HEK293 (cell line): ENCODE measurements around the gene NOL7.
A peak's percentile ranks its signal among the peaks of the same experiment; 100 is the strongest.

Source experiments
- CTCF ChIA-PET: fragments of 350-600 bp; formaldehyde crosslinking; extraction: SDS; loops from one replicate; lab custom pipeline; 2021; ENCODE audit warnings: antibody characterized with exemption; lab: Yijun Ruan, JAX
- POLR2A ChIA-PET: fragments of 300-600 bp; formaldehyde crosslinking; extraction: SDS; loops from one replicate; lab custom pipeline; 2020; ENCODE audit warnings: antibody characterized with exemption, inconsistent platforms; lab: Yijun Ruan, JAX
- H3K27ac ChIP-seq: fragments of 200-500 bp; sonication (Bioruptor generic); 2 replicates; pipeline ENCODE4 v1.5.1; 2014; ENCODE audit warnings: low read depth, low read length, control low read depth, inconsistent platforms; ENCODE audit errors: extremely low read depth
- H3K36me3 ChIP-seq, 2 experiments: fragments of 200-500 bp in 1 of 2; sonication (Bioruptor generic) in 1 of 2; 1 replicate in 1 of 2; 2 replicates in 1 of 2; pipeline ENCODE4 v1.5.1; 2014 to 2017; ENCODE audit warnings: inconsistent platforms in 2 of 2, low read length in 2 of 2; ENCODE audit not compliant: control insufficient read depth in 2 of 2, insufficient read depth in 1 of 2
- H3K4me1 ChIP-seq: fragments of 200-500 bp; sonication (Bioruptor generic); 2 replicates; pipeline ENCODE4 v1.5.1; 2014; ENCODE audit warnings: mild to moderate bottlenecking, low read length, inconsistent platforms; ENCODE audit not compliant: control insufficient read depth, insufficient read depth
- H3K4me3 ChIP-seq: 2 replicates; pipeline ENCODE4 v1.5.1; 2011; ENCODE audit warnings: low read depth, mild to moderate bottlenecking, control low read depth, low read length, moderate library complexity
- H3K9me3 ChIP-seq: fragments of 200-500 bp; sonication (Bioruptor generic); 2 replicates; pipeline ENCODE4 v1.5.1; 2014; ENCODE audit warnings: low read depth, low read length, inconsistent platforms; ENCODE audit not compliant: control insufficient read depth, insufficient read depth
- ELK4 ChIP-seq: IDR thresholded peaks from 2 replicates; pipeline ENCODE4 v1.6.1; 2011; ENCODE audit warnings: mild to moderate bottlenecking, low read depth, low read length, borderline replicate concordance
- ZBTB20 ChIP-seq: fragments of 450-650 bp; formaldehyde crosslinking; IDR thresholded peaks from 2 replicates; pipeline ENCODE4 v1.5.1; 2016; ENCODE audit warnings: missing biosample characterization, missing genetic modification characterization
- ZFHX2 ChIP-seq: fragments of 450-650 bp; formaldehyde crosslinking; conservative IDR thresholded peaks from 2 replicates; pipeline ENCODE4 v1.5.1; 2016; ENCODE audit warnings: missing biosample characterization, missing genetic modification characterization
- ZNF114 ChIP-seq: fragments of 450-650 bp; formaldehyde crosslinking; IDR thresholded peaks from 2 replicates; pipeline ENCODE4 v1.5.0; 2017; ENCODE audit warnings: missing biosample characterization, missing genetic modification characterization
- ZNF133 ChIP-seq: fragments of 450-650 bp; formaldehyde crosslinking; IDR thresholded peaks from 2 replicates; pipeline ENCODE4 v1.5.1; 2016; ENCODE audit warnings: missing biosample characterization, missing genetic modification characterization
- ZNF2 ChIP-seq: fragments of 450-650 bp; formaldehyde crosslinking; IDR thresholded peaks from 2 replicates; pipeline ENCODE4 v1.5.1; 2016; ENCODE audit warnings: missing biosample characterization, missing genetic modification characterization
- ZNF214 ChIP-seq: fragments of 450-650 bp; formaldehyde crosslinking; IDR thresholded peaks from 2 replicates; pipeline ENCODE4 v1.5.1; 2017; ENCODE audit warnings: missing biosample characterization, mild to moderate bottlenecking, missing genetic modification characterization, borderline replicate concordance
- ZNF239 ChIP-seq: fragments of 450-650 bp; formaldehyde crosslinking; IDR thresholded peaks from 2 replicates; pipeline ENCODE4 v1.5.1; 2016; ENCODE audit warnings: missing biosample characterization, missing genetic modification characterization
- ZNF549 ChIP-seq: fragments of 450-650 bp; IDR thresholded peaks from 2 replicates; pipeline ENCODE4 v1.5.1; 2018; ENCODE audit warnings: missing biosample characterization, missing genetic modification characterization, mild to moderate bottlenecking, inconsistent platforms, moderate library complexity
- ZNF555 ChIP-seq: fragments of 450-650 bp; formaldehyde crosslinking; conservative IDR thresholded peaks from 2 replicates; pipeline ENCODE4 v1.5.1; 2017; ENCODE audit warnings: missing biosample characterization, mild to moderate bottlenecking, missing genetic modification characterization, inconsistent platforms
- ZNF658 ChIP-seq: fragments of 450-650 bp; formaldehyde crosslinking; IDR thresholded peaks from 2 replicates; pipeline ENCODE4; 2016; ENCODE audit warnings: missing biosample characterization, missing genetic modification characterization
- ZNF830 ChIP-seq: fragments of 450-650 bp; IDR thresholded peaks from 2 replicates; pipeline ENCODE4 v1.5.0; 2018; ENCODE audit warnings: missing biosample characterization, missing genetic modification characterization, low read depth, mild to moderate bottlenecking, moderate library complexity
- ZSCAN18 ChIP-seq: fragments of 450-650 bp; formaldehyde crosslinking; IDR thresholded peaks from 2 replicates; pipeline ENCODE4 v1.5.1; 2016; ENCODE audit warnings: missing biosample characterization, missing genetic modification characterization
- ZSCAN4 ChIP-seq: fragments of 450-650 bp; formaldehyde crosslinking; IDR thresholded peaks from 2 replicates; pipeline ENCODE4 v1.5.1; 2017; ENCODE audit warnings: missing biosample characterization, missing genetic modification characterization

NOL7 gene

GRCh38 chr6:13589801-13590200, 25.3 kb upstream of the NOL7 start:
- H3K9me3 ChIP-seq = no peaks in the 10 kb centered on the region
- H3K36me3 ChIP-seq = peaks cover 8 to 64% of the 10 kb centered on the region in 2 experiments; a peak in 2 of 3 replicates
- H3K27ac ChIP-seq = no peak overlapping the region
- ChIA-PET CTCF (interaction anchor here (0.7 kb wide), 1 partner anchor 14 kb away, joined by 3 read pairs; no protein-coding TSS in a partner anchor), POLR2A (interaction anchor here (1.6 kb wide), 1 partner anchor 15 kb away, joined by 5 read pairs; the partner anchor contains the start of gene SIRT5)
- no peaks in the 10 kb centered on the region for H3K4me1 ChIP-seq
- no peak for TF ChIP-seq ZNF555
- no peak overlapping the region for H3K4me3 ChIP-seq

- no peak overlapping the region for H3K4me3 ChIP-seq
- ChIA-PET POLR2A (no interaction called here), CTCF (interaction anchor here (0.6 to 0.9 kb wide), 3 partner anchors 16 to 79 kb away, joined by 3 to 5 read pairs (median 3); no protein-coding TSS in a partner anchor)
- H3K36me3 ChIP-seq = peaks cover 10 to 69% of the 10 kb centered on the region in 2 experiments; a peak in 2 of 3 replicates
- no peaks in the 10 kb centered on the region for H3K4me1 ChIP-seq
- no peak overlapping the region for H3K27ac ChIP-seq
- peak; percentile 25; the same call in 1 of the 2 replicates for TF ChIP-seq ZFHX2
- peak; percentile 48 for TF ChIP-seq ZSCAN4 (tag by site-specific recombination)
- peak; percentile 15 for TF ChIP-seq ZNF2 (tag by site-specific recombination)
- TF ChIP-seq ZNF114 (tag by site-specific recombination) = 0 out of 2 replicates have a peak, but pooled peaks have one; percentile 37
- TF ChIP-seq ZNF133 (tag by site-specific recombination) = peak; percentile 12; the same call in 1 of the 2 replicates
- 0 out of 2 replicates have a peak, but pooled peaks have one; percentile 12 for TF ChIP-seq ZBTB20 (tag by site-specific recombination)
- 0 out of 2 replicates have a peak, but pooled peaks have one; percentile 45 for TF ChIP-seq ZNF239
- TF ChIP-seq ELK4 = no peak
- TF ChIP-seq ZNF549 (tag by site-specific recombination) = no peak
- H3K9me3 ChIP-seq = no peaks in the 10 kb centered on the region
These were observed 24.5 kb upstream of the NOL7 start for GRCh38 chr6:13590574-13591153.

- TF ChIP-seq ZNF214 (tag by site-specific recombination) (no peak), ZNF658 (tag by site-specific recombination) (no peak), ZSCAN18 (tag by site-specific recombination) (no peak), ZNF830 (no peak), ZNF114 (tag by site-specific recombination) (0 out of 2 replicates have a peak, but pooled peaks have one; percentile 1), ZSCAN4 (tag by site-specific recombination) (no peak)
- H3K4me3 ChIP-seq = no peak overlapping the region
- CTCF ChIA-PET = interaction anchor here (0.6 to 5.0 kb wide), 4 partner anchors 17 to 476 kb away, joined by 3 to 32 read pairs (median 4); partner anchors contain the start of gene SIRT5
- POLR2A ChIA-PET = no interaction called here
- no peaks in the 10 kb centered on the region for H3K4me1 ChIP-seq
- no peak overlapping the region for H3K27ac ChIP-seq
- H3K9me3 ChIP-seq = no peaks in the 10 kb centered on the region
- H3K36me3 ChIP-seq = peaks cover 14 to 73% of the 10 kb centered on the region in 2 experiments; a peak in 2 of 3 replicates
These were observed 23.8 kb upstream of the NOL7 start for GRCh38 chr6:13591205-13591921.
